HepG2 (cell line): ENCODE data around the gene ASTN2.

Experiments
- CBX1 ChIP-seq: IDR thresholded peaks from one replicate; pipeline ENCODE4 v1.6.1; 2016; ENCODE audit warnings: antibody characterized with exemption, low read depth
- EZH2 ChIP-seq: conservative IDR thresholded peaks from 2 replicates; pipeline ENCODE4 v1.6.1; 2012; ENCODE audit warnings: mild to moderate bottlenecking, low read depth, low read length, moderate library complexity
- FOXA1 ChIP-seq, 2 experiments: fragments of 450-650 bp in 1 of 2; sonication (generic) in 1 of 2; formaldehyde crosslinking in 1 of 2; IDR thresholded peaks; 2 replicates each; pipeline versions ENCODE4 v1.4.0 to v1.6.1; 2016 to 2020; ENCODE audit warnings: missing genetic modification reagents in 1 of 2
- NFYB ChIP-seq: sonication (generic); formaldehyde crosslinking; IDR thresholded peaks from 2 replicates; pipeline ENCODE4 v1.4.0; 2020; ENCODE audit warnings: missing genetic modification reagents
- POLR2AphosphoS5 ChIP-seq: IDR thresholded peaks from 2 replicates; pipeline ENCODE4 v1.6.1; 2012; ENCODE audit warnings: low read depth, low read length
- SP2 ChIP-seq: sonication (generic); formaldehyde crosslinking; IDR thresholded peaks from 2 replicates; pipeline ENCODE4 v1.5.1; 2020; ENCODE audit warnings: mild to moderate bottlenecking, missing genetic modification reagents
- ZC3H13 ChIP-seq: sonication (generic); formaldehyde crosslinking; IDR thresholded peaks from 2 replicates; pipeline ENCODE4 v1.8.1; 2023; ENCODE audit warnings: mild to moderate bottlenecking, missing genetic modification reagents, moderate library complexity
- ZNF383 ChIP-seq: sonication (generic); formaldehyde crosslinking; IDR thresholded peaks from 2 replicates; pipeline ENCODE4 v1.4.0; 2020; ENCODE audit warnings: missing genetic modification reagents, mild to moderate bottlenecking, borderline replicate concordance
- TF ChIP-seq, protein P1 (sequence below): sonication (generic); formaldehyde crosslinking; IDR thresholded peaks from 2 replicates; pipeline ENCODE4 v1.4.0; 2020; ENCODE audit warnings: mild to moderate bottlenecking, missing genetic modification reagents
- TF ChIP-seq, protein P2 (sequence below): sonication (generic); formaldehyde crosslinking; IDR thresholded peaks from 2 replicates; pipeline ENCODE4 v1.8.0; 2022; ENCODE audit warnings: missing genetic modification reagents, mild to moderate bottlenecking, moderate library complexity, borderline replicate concordance

GRCh38 chr9:116381350-116381749 lies 1033.5 kb downstream of the ASTN2 start:
- TF ChIP-seq NFYB (CRISPR knock-in tag), result no peak
- TF ChIP-seq FOXA1 (IDR thresholded peaks at IDR 0.05), result no peak
- TF ChIP-seq FOXA1 (CRISPR knock-in tag; IDR thresholded peaks at IDR 0.05), result no peak
- TF ChIP-seq, protein P1, sequence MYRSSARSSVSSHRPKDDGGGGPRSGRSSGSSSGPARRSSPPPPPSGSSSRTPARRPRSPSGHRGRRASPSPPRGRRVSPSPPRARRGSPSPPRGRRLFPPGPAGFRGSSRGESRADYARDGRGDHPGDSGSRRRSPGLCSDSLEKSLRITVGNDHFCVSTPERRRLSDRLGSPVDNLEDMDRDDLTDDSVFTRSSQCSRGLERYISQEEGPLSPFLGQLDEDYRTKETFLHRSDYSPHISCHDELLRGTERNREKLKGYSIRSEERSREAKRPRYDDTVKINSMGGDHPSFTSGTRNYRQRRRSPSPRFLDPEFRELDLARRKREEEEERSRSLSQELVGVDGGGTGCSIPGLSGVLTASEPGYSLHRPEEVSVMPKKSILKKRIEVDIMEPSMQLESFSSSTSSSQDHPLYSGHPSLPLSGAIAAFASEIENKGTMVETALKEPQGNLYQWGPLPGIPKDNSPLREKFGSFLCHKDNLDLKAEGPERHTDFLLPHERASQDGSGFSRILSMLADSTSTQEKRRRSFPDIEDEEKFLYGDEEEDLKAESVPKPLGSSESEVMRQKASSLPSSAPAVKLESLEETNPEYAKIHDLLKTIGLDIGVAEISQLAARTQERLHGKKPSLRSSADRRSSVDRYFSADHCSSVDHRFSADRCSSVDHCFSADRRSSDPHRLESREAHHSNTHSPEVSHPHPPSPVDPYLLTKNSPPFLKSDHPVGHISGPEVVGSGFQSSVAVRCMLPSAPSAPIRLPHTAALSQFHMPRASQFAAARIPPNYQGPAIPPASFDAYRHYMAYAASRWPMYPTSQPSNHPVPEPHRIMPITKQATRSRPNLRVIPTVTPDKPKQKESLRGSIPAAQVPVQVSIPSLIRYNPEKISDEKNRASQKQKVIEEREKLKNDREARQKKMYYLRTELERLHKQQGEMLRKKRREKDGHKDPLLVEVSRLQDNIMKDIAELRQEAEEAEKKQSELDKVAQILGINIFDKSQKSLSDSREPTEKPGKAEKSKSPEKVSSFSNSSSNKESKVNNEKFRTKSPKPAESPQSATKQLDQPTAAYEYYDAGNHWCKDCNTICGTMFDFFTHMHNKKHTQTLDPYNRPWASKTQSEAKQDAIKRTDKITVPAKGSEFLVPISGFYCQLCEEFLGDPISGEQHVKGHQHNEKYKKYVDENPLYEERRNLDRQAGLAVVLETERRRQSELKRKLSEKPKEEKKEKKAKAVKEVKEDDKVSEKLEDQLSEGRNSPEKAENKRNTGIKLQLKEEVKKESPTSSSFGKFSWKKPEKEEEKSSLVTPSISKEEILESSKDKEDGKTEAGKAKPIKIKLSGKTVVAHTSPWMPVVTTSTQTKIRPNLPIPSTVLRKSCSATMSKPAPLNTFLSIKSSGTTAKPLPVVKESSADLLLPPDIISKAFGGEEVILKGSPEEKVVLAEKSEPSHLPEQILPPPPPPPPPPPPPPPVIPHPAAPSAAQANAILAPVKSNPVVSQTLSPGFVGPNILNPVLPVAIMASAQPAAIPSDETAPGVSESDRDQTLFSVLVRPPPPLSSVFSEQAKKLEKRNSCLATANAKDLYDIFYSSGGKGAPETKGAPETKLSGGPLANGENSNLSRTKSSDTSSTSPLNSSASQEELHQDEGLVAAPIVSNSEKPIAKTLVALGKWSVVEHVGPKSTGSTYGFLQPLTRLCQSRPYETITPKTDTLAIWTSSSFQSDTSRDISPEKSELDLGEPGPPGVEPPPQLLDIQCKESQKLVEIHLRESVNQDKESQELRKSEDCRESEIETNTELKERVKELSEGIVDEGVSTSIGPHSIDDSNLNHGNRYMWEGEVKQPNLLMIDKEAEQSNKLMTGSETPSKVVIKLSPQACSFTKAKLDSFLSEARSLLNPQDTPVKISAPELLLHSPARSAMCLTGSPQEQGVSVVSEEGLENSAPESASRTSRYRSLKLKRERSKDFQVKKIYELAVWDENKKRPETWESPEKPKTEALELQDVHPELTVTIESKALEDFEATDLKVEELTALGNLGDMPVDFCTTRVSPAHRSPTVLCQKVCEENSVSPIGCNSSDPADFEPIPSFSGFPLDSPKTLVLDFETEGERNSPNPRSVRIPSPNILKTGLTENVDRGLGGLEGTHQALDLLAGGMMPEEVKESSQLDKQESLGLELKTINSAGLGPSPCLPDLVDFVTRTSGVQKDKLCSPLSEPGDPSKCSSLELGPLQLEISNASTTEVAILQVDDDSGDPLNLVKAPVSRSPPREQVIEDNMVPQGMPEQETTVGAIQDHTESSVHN (CRISPR knock-in tag), result no peak
- TF ChIP-seq POLR2AphosphoS5, result no peak
- TF ChIP-seq EZH2, result no peak
- no peak for TF ChIP-seq ZC3H13 (CRISPR knock-in tag)
- TF ChIP-seq, protein P2, sequence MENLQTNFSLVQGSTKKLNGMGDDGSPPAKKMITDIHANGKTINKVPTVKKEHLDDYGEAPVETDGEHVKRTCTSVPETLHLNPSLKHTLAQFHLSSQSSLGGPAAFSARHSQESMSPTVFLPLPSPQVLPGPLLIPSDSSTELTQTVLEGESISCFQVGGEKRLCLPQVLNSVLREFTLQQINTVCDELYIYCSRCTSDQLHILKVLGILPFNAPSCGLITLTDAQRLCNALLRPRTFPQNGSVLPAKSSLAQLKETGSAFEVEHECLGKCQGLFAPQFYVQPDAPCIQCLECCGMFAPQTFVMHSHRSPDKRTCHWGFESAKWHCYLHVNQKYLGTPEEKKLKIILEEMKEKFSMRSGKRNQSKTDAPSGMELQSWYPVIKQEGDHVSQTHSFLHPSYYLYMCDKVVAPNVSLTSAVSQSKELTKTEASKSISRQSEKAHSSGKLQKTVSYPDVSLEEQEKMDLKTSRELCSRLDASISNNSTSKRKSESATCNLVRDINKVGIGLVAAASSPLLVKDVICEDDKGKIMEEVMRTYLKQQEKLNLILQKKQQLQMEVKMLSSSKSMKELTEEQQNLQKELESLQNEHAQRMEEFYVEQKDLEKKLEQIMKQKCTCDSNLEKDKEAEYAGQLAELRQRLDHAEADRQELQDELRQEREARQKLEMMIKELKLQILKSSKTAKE, result no peak
- TF ChIP-seq CBX1, result no peak
- no peak for TF ChIP-seq ZNF383
- no peak for TF ChIP-seq SP2 (CRISPR knock-in tag)
